GM18511 (cell line): Measurements from ENCODE around the gene TMEM213.
A peak's percentile ranks its signal among the peaks of the same experiment; 100 is the strongest.

Experiments
- ATAC-seq: cut with Tn5 transposase; IDR thresholded peaks from one replicate; pipeline ENCODE4 v1.9.1; 2021; ENCODE audit warnings: mild to moderate bottlenecking, moderate library complexity; ENCODE audit not compliant: unreplicated experiment

TMEM213 gene

GRCh38 chr7:138872576-138872975 is 74.8 kb downstream of the TMEM213 start:
- no peak for ATAC-seq

- no peak for ATAC-seq
Measured at GRCh38 chr7:138873220-138873892, 75.6 kb downstream of the TMEM213 start.

DNA sequence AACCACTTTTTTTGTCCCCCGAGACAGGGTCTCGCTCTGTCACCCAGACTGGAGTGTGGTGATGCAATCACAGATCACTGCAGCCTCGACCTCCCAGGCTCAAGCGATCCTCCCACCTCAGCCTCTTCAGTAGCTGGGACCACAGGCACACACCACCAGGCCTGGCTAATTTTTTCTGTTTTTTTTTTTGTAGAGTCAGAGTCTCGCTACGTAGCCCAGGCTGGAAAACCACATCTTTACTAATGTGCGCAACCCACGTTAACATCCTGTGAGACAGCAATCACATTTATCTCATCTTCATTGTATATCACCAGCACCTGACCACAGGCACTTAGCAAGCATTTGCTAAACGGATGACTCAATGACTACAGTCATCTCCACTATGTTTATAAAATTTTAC is 78.0 kb downstream of the TMEM213 start:
- ATAC-seq = no peak

DNA sequence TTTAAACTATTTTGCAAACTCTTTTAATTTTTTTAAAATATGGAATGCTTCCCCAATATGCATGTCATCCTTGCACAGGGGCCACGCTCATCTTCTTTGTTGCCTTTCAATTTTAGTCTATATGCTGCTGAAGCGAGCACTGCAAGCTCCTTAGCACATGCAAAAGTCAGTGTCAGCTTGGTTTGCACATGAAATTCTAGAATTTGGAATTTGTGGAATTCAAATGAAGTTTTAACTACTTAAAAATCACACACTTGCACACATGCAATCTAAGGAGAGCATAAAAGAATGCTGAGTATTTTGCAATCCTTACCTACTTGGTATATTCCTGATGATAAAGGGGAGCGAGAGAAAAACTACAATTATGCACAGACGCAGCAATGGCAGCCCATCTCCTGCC is 78.5 kb downstream of the TMEM213 start:
- ATAC-seq = no peak

GRCh38 chr7:138878051-138878450 is 80.3 kb downstream of the TMEM213 start:
- ATAC-seq = no peak

- no peak for ATAC-seq
Measured at GRCh38 chr7:138878856-138879255, 81.1 kb downstream of the TMEM213 start.

- ATAC-seq = no peak
Measured at GRCh38 chr7:138879356-138879755, 81.6 kb downstream of the TMEM213 start.

DNA sequence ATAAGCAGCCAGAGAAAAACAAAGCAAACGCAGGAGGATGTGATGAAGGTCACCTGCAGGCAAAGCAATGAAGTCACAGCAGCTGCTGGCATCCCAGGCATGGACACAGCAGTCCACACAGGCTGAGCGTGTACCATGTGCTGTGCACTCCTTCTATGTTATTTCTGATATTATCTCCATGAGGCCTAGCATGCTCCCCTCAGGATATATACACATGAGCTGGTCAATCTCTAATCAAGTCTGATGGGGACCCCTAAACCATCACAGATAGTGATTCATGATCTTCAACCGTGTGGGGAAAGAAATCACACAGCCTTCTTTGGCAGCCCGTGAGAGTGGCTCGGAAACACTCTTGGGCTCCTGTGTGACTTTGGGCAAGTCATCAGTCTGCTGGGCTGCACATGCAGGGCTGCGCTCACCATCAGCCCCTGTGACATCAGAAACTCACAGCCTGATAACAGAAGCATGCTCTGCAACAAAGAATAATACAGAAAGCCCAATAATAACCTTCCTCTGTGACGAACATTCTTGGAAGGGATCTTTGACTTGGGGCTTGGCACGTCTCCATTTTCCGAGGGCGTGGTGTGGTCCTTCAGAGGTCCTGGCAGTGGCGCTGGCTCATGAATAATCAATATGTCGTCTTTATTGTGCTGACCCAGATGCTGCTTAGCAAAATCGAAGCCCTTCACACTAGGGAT is 83.2 kb downstream of the TMEM213 start:
- ATAC-seq = no peak

GRCh38 chr7:138881579-138882188 is 83.9 kb downstream of the TMEM213 start:
- no peak for ATAC-seq

DNA sequence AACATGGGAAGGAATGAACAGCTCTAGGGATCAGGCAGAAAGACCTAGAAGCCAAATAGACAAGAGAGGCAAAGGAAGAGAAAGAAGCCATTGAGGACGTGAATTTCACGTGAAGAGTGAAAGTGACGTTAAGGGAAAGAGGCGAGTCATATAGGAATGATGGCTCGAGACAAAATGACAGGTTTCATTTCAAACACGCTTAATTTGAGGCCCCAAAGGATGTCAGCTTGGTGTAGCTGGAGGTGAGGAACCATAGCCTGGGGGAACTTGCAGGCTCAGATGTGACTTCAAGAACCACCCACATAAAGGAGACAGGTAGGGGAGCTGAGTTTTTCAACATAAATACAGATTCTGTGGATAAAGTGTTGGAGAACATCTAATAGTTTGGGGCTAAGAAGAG is 84.5 kb downstream of the TMEM213 start:
- ATAC-seq = no peak

- ATAC-seq = no peak
Measured at GRCh38 chr7:138885383-138886147, 87.8 kb downstream of the TMEM213 start.

- peak; percentile 91 for ATAC-seq
Measured at GRCh38 chr7:138886501-138886917, 88.7 kb downstream of the TMEM213 start.

DNA sequence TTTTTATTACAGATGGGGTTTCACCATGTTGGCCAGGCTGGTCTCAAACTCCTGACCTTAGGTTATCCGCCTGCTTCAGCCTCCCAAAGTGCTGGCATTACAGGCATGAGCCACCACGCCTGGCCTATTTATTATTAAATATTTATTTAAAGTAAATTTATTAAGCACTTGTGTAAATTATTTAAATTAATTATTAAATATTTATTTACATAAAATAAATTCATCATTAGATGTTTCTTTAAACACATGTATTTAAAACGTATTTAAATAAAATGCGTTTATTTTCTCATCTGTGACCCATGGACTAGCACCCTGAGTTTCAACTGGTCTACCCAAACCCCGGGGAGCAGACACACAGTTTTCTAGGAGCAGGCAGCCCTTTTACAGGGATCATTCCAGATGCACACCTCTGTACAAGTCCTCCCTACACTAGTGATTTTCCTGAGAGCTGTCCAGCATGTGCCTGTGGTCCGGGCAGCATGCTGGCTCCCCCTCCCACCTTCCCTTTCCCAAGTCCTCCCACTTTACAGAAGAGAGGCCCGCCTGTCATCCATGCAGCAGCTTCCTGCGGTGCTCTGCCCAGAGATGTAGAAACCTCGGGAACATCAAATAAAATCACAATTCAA is 89.4 kb downstream of the TMEM213 start:
- no peak for ATAC-seq
